NCI-H2029 treated with DMSO at 0.1 percent for 48 hours (cell line): ENCODE results near the gene ACP4.
"Not testable (repeated sequence)": the region's sequence is repeated elsewhere in the genome, so short reads cannot be mapped to it uniquely, and the experiment has no call there.

Experiments
- DNase-seq: peaks from one replicate; lab custom pipeline; 2025; lab: John Stamatoyannopoulos, UW

Gene ACP4

GRCh38 chr19:50790396-50790795 is at the start of gene ACP4:
Gene ACP4 (plus strand): TSS chr19:50790415. CDS start chr19:50790415, 0 bp downstream.
- DNase-seq = no peak

- DNase-seq = no peak
Observed at GRCh38 chr19:50741179-50741933, 48.9 kb upstream of the ACP4 start.

- DNase-seq = no peak
Observed at GRCh38 chr19:50743537-50743936, 46.7 kb upstream of the ACP4 start.

GRCh38 chr19:50745221-50745620 is 45.0 kb upstream of the ACP4 start:
- DNase-seq = no peak

GRCh38 chr19:50747141-50747540 is 43.1 kb upstream of the ACP4 start:
- DNase-seq = not testable (repeated sequence)

- DNase-seq = no peak
Observed at GRCh38 chr19:50749490-50749889, 40.7 kb upstream of the ACP4 start.

- DNase-seq = no peak
Observed at GRCh38 chr19:50750010-50750409, 40.2 kb upstream of the ACP4 start.

GRCh38 chr19:50753879-50754278 is 36.3 kb upstream of the ACP4 start:
- DNase-seq = no peak

- not testable (repeated sequence) for DNase-seq
Observed at GRCh38 chr19:50756244-50756643, 34.0 kb upstream of the ACP4 start.

GRCh38 chr19:50757624-50758023 is 32.6 kb upstream of the ACP4 start:
- DNase-seq = not testable (repeated sequence)

GRCh38 chr19:50759076-50759475 is 31.1 kb upstream of the ACP4 start:
- DNase-seq = not testable (repeated sequence)

GRCh38 chr19:50759886-50760285 is 30.3 kb upstream of the ACP4 start:
- no peak for DNase-seq

GRCh38 chr19:50761501-50761900 is 28.7 kb upstream of the ACP4 start:
- DNase-seq = not testable (repeated sequence)

GRCh38 chr19:50763521-50763920 is 26.7 kb upstream of the ACP4 start:
- DNase-seq = not testable (repeated sequence)

- DNase-seq = no peak
Observed at GRCh38 chr19:50764409-50764808, 25.8 kb upstream of the ACP4 start.

GRCh38 chr19:50766746-50767145 is 23.5 kb upstream of the ACP4 start:
- not testable (repeated sequence) for DNase-seq

GRCh38 chr19:50767263-50767662 is 23.0 kb upstream of the ACP4 start:
- not testable (repeated sequence) for DNase-seq

GRCh38 chr19:50768277-50768676 is 21.9 kb upstream of the ACP4 start:
- no peak for DNase-seq

GRCh38 chr19:50770164-50770563 is 20.1 kb upstream of the ACP4 start, which contains the start of gene GPR32:
Gene GPR32 (plus strand): TSS chr19:50770464. CDS start chr19:50770601, 137 bp downstream.
- DNase-seq = not testable (repeated sequence)

- no peak for DNase-seq
Observed at GRCh38 chr19:50770888-50771287, 19.3 kb upstream of the ACP4 start.

- no peak for DNase-seq
Observed at GRCh38 chr19:50772476-50772875, 17.7 kb upstream of the ACP4 start.

GRCh38 chr19:50772912-50773311 is 17.3 kb upstream of the ACP4 start:
- not testable (repeated sequence) for DNase-seq

- DNase-seq = not testable (repeated sequence)
Observed at GRCh38 chr19:50773454-50773853, 16.8 kb upstream of the ACP4 start.

- DNase-seq = no peak
Observed at GRCh38 chr19:50776131-50776530, 14.1 kb upstream of the ACP4 start.
